ENCODE data around the gene GGACT.

The GGACT gene

DNA sequence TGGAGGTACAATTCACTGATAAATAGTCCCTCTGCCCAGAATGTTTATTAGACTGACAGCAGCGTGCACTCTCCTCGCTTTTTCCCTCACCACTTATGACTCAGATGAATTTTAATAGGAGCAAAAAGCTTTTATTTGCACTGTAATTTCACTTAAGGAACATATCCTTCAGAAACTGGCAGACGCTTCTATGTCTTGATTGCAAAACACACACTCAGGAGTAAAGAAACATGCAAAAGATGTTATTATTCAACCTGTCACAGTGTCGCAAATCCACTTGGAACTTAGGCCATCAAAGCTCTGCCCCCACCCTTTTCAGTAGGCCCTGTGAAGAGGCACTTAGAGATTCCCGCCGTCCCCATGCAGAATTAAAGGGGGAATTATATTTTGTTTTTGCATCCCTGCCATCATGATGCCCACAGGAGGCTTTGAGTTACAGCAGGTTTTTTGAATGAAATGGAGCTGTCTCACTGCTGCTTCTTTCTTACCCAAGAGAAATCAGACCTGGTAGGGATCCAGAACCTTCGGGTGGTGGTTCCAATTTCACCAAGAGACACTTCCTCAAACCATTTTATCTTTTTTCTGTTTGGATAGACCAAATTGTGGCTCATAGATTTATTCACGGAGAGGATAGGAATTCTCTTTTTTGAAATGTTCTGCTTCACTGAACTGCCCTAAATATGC, 74.5 kb downstream of the GGACT start:
- no peak for DNase-seq (ENCODE audit: low read depth, low spot score)

DNA sequence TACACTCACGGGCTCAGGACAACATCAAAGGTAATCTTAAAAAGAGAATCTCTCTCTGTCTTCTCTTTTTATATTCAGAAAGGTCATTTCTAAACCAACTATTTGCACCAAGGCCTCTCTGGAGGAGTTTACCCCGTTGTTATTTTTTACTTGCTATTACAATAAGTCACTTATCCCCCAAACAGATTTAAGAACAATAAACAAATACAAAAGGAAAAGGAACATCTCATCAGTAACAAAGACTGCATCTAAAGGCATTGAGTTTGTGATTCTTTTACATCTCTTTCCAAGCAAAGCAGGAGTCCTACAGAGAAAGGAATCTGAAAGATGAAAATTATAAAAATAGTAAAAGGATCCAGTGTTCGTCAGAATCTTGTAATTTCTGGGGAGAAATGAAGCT, 75.4 kb downstream of the GGACT start:
- no peak for DNase-seq (ENCODE audit: low read depth, low spot score)

DNA sequence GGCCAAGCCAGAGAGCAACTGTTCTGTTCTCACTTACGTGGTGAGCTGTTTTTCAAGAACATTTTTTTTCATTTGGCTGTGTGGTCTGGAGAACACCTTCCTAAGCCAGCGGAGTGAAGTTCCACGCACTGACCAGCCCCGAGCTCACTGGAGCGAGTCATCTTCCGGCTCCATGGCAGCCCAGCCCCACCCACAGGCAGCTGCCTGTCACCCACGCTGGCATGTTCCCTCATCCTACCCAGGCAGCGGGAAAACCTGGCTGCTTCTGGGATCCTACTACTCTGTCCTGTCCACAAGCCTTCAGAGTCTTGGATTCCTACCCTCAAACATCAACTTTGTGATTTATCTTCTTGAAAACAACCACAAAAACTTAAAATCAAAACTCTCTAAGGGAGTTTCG, 76.2 kb downstream of the GGACT start:
- DNase-seq (ENCODE audit: low read depth, low spot score), result no peak

DNA sequence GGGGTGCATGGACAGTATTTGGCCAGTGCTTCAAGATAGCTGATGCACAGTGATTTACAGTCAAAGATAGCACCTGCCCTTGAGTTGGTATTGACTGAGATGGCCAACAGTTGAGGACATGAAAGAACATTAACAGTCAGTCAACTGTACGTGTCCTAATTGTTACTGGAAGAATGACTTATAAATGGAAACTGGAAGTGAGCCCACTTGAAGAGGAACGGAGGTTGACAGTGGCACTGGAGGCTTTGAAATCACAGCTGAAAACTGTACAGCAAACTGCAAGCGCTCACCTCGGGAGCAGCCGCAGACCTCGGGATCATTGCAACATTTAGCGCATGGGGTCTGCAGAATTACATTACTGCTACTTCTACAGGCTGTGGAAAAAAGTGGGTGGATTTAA, 77.1 kb downstream of the GGACT start:
- DNase-seq (ENCODE audit: low read depth, low spot score), result no peak

DNA sequence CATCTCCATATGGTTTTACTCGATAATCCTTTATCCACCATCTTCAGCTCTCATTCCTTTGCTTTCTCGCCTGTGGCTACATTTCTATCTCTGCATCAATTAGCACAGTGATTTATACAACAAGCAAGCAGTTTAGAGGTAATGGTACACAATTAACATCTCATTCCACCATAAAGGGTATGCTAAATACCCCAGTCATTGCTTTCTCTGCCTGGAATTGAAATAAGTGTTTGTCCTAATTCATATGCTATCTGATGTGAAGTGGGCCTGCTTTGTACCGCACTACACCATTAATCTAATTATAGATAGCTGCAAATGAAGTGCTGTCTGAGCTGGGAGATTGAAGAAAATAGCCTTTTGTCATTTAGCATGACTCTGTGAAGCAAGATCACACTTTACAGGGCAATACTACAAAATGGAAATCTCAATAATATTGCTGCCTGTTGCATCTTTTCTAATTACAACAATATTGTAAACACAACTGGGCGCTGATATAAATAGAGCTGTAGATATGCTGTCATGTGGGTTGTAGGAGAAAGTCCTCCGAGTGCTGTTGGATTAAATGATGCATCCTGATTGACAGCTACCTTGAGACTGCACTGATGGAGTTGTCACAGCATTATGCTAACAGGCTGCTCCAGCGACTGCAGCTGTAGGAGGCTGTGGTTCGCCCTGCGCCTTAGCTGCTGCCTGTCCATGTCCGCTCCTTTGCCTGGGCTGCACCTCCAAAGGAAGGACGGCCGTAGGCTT, 78.2 kb downstream of the GGACT start:
- no peak for DNase-seq (ENCODE audit: low read depth, low spot score)

DNA sequence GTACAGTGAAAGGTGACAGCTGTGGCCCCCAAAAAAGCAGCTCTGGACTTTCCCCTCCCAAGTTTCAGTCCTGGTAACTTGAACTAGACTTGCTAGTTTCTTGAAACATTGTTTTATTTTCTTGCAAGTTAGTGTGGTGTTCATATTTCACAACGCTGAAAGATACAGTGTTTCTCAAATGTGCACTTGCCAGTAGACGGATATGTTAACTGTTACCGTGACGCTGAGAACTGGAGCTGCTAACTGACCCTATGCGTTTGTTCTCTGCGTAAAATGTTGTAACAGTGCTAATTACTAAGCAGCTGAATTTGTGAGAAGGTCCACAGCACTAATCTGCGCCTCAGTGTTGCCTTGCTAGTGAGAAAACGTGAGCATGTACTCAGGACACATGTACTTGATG, 79.6 kb downstream of the GGACT start:
- DNase-seq (ENCODE audit: low read depth, low spot score), result no peak

DNA sequence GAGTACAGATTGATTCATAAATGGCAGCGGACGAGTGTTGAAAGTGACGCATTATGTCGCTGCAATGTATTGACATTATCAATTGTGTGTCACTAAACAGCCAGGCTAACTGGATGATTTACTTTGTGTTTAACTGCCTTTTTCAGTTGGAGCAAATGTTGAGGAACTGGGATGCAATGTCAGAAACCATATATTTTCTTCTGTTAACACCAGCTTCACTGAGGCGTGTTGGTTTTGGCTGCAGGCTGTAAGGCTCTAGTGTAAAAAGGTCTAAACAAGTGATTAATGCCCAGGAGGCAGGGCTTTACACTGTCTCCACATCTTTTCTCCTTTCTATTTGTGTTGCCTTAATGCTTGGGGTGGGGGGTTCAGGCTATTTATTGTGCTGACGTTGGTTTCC, 80.1 kb downstream of the GGACT start:
- DNase-seq (ENCODE audit: low read depth, low spot score), result no peak

DNA sequence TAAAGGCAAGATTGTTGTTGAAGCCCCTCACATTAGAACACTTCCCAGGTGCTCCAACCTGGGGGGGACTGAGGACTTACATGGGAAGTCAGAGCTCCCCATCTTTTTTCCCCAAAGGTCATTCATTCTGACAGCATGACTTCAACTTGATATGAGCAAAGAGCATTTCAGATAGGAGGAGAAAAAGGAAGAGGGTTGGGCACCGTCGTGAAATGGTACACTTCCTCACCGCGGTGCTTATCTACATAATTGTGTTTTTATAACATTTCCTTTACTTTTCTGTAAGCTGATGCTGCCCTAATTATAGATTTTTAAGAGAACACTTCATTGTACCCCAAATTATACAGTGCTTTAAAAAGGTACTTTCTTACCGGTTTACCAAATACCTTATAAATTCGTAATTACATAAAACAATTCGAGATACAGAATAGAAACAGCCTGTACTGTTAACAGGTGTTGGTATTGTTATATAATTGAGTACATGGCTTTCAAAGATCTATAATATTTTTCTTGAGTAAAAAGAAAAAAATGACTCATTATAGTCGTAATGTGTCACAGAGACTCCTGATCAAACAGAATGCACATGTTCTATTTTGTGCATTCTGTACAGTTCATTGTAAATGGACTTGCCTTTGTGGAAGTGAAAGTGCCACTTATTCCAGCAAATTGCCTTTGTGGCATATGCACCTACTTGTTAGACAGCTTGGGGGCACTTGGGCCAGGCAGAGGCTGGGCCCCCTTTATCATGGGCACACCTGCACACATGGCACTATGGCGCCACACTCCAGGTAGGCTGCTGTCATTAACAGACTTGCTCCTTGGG, 81.8 kb downstream of the GGACT start:
- DNase-seq (ENCODE audit: low read depth, low spot score), result no peak

DNA sequence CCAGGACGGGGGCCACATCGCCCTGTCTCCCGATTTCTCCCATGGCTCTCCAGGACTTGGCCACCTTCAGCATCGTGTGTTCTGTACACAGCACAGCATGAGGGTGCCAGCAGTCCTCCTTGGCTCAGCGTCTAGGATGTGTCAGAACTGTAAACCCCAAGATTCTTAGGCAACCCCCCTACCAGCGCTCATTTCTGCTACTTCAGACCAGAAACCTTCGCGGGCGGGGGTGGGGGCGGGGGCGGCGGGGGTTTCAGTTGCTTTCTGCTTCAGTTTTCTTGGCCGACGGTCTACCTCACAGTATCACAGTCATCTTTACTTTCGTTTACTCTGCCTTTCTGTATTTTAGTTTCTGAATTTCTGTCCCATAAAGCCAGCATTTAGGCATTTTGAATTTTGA, 82.4 kb downstream of the GGACT start:
- no peak for DNase-seq (ENCODE audit: low read depth, low spot score)

DNA sequence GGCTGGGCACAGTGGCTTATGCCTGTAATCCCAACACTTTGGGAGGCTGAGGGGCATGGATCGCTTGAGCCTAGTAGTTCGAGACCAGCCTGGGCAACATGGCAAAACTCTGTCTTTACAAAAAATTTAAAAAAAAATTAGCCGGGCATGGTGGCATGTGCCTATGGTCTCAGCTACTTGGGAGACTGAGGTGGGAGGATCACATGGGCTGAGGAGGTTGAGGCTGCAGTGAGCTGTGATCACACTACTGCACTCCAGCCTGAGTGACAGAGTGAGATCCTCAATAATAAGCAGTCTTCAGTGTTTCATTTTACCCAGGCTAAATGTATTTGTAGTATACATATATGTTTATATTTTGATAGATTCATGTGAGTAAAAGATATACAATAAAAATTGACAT, 85.0 kb downstream of the GGACT start:
- no peak for DNase-seq (ENCODE audit: low read depth, low spot score)

DNA sequence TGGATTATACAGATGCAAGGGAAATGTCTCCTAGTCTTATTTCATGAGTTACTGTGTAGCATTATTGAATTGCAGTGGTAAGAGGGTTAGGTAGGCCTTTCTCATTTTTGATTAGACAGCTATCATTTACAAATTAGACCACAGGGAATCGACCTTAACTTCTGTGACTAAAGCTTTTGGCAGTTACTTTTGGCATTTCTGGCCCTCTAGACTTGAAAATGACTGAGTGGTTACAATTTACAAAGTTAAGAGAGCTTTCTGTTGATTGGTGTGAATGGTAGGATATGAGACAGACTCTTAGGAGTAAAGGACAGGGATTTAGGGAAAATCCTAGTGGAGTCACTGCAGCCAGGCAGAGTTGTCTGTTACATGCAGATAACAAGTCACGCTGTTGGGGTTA, 86.1 kb downstream of the GGACT start:
- no peak for DNase-seq (ENCODE audit: low read depth, low spot score)

DNA sequence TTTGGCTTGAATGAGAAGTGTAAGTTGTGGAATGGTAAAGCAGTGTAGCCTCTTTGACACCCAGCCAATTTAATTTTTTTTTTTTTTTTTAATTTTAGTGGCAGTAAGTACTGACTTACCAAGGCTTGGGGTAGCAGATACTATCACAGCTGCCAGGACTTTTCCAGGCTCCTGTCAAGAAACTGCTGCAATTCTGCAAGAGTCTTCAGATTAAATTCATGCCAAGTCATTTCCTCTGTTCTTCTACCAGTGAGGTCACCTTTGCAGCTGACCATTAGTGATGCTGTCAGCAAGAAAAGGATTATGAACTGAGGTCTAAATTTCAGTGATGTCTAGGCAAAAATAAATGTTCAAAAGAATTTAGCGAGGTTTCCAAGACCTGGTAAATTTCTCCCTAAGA, 91.2 kb downstream of the GGACT start:
- DNase-seq (ENCODE audit: low read depth, low spot score), result no peak

DNA sequence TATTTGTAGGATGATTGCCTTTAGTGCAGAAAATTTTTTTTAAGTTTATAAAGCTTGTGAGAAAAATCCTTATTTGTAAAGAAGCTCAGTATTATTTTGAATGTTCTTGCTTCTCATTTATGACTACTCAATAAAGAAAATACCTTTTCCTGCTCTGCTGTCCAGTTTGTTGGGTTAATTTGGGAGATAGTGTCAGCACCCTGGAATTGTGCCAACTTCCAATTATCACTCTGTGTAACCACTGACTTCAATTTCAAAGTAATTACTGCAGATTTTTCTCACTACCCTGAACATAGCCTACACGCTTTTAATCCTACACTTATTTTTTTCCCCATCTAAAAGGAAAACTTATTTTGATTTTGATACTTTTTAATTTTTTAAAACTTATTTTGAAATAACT, 93.1 kb downstream of the GGACT start:
- no peak for DNase-seq (ENCODE audit: low read depth, low spot score)

DNA sequence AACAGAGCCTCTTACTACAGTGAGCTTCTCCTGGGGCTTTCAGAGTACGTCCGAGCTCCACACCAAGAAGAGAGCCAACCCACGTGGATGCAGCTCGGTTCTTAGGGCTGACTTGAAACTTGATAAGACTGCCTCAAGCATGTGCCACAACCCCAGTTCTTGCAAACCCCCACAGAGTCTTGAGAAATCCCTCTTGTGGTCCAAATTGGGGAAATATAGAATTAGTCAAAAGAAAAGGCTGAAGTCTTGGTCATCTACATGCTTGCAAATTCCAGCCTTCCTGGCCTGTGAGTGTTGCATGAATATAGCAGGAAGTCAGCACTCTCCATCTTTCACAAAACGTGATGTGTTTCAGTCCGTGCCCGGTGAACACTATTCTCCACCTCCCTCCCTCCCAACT, 95.2 kb downstream of the GGACT start:
- DNase-seq (ENCODE audit: low read depth, low spot score), result no peak

DNA sequence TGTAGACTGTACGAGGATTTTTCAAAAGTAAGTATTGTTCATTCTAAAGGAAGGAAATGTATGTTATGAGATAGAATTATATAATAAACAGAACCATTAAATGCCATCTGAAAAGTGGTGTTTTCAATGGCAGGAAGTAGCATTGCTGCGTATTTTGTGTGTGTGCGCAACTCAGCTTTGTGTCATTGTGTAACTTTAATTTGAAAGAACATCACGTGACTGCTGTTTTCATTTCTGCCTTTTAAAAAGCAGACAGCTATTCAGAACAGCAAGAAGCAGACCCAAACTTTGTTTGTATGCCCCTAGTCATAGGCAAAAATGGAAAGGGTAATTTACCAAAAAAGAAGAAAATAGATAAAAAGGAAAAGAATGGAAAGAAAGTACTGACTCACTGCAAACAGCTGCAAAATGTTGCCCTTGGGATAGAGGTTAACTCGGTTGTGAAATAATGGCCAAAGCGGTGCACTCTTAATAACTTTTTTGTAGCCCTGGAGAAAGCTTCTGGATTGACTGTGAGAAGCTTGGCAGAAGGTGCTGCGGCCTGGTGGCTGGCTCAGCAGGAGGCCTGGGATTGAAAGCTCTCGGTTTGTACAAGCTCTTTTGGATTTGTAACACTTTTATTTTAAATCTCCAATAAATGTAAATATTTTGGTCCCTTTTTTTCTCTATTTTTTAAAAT, 97.3 kb downstream of the GGACT start:
- DNase-seq (ENCODE audit: low read depth, low spot score), result no peak

DNA sequence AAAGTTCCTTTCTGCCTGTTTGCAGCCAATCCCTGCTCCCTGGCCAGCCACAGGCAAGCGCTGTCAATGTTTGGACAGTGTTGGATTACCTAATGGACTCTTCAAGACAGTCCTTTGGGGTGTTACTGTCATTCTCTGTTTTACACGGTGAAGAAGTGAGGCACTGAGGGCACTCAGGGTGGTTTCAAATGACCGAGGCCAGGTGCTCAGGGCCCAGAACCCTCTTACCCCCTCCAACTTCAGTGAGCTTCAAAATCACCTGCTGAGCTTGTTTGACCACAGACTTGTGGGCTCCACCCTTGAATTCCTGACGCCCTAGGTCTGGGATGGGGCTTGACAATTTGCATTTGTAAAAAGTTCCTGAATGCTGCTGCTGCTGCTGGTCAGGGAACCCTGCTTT, 97.9 kb downstream of the GGACT start:
- DNase-seq (ENCODE audit: low read depth, low spot score), result no peak

DNA sequence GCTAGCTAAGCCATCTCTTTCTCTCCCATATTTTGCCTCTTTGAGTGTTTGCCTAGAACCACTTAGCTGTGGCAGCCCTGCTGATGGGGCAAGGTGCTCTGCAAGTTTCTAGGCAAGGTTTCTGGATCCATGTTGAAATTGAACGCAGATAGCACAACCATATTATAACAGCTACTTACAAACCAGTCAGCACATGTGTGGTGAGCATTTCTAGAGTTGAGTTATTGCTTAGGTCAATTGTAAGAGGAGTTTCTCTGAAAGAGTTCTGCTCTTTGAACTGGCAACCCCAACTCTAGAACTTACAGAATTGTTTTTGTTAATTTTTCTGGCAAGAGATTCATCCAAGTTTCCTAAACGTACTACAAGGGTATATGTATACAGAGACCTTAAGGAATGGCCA, 103.3 kb downstream of the GGACT start:
- DNase-seq (ENCODE audit: low read depth, low spot score), result no peak

DNA sequence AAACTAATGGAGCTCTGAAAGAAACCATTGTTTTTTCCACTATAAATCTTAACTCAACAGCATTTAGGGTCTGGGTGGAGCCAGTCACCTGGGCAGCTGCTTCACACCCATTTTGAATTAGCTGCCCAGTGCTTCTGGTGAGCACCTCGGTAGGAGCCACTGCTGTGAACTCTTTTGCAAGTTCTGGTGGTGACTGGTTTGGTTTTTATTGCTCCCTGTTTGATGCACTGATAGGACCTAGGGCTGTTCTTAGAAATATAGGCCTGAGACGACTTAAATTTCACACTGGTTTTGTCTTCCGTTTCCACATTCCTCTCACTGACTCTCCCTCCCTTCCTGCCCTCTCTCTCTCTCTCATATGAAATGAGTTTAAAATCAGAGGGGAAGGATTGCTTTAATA, 103.9 kb downstream of the GGACT start:
- DNase-seq (ENCODE audit: low read depth, low spot score), result no peak

DNA sequence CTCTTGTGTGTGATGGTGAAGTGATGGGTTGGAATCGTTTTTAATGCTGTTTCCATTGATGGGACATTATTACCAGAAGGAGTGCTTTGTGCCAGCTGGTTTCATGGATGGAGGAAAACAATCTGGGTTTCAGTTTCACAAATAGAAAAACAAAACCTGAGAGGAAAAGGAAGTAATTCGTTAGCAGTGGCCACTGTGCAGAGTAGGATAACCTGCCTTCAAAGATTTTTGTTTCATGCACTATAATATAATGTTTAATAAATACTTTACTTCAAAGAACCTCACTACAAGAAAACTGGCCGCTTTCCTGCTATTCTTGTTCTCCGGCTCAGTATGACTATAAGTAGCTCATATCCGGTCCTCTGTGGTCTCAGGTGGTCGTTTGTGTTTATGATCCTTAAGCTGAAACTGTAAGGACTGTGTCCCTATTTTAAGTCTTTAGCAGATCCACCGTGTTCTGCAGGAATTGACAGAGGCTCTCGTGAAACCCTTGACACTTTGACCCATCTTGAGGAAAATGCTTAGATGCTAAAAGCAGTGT, 104.7 kb downstream of the GGACT start:
- no peak for DNase-seq (ENCODE audit: low read depth, low spot score)

DNA sequence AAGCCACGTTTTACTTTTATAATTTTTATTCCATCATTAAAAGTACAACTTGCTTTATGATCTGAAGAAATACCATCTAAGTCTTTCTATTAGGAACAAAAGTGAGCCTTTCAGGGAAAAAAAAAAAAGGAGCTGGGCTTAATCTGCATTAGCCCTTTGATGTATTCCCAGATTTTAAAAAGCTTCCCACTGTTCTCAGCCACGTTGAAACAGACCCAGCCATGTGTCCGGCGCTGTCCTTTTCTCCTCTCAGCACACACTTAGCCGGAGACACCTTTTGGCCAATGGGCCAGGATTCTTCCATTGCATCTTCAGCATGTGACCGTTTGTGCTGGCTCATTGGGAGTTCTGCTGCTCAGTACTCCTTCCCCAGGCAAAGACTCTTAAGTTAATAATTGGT, 105.5 kb downstream of the GGACT start:
- no peak for DNase-seq (ENCODE audit: low read depth, low spot score)

DNA sequence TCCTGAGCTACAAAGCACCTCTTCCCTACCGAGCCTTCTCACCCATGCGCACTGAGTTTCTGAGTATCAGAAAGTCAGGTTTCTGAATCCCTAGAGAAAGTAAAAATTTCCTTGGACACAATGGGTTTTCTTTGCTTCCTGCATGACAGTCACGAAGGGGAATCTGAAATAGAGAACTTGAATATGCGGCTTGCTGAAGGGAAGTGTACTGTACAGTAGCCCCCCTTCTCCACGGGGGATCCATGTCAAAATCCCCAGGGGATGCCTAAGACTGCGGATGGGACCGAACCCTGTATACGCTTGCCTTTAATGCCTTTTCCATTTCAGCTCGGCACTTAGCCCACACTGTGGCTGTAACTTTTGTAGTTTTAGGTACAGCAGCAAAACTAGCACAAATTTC, 107.9 kb downstream of the GGACT start:
- no peak for DNase-seq (ENCODE audit: low read depth, low spot score)
